Activated CD4-positive, CD25-positive, alpha-beta regulatory T cell (primary cell): ENCODE data around the gene CMC1.
A peak's percentile ranks its signal among the peaks of the same experiment; 100 is the strongest.
"Not testable (repeated sequence)": the region's sequence is repeated elsewhere in the genome, so short reads cannot be mapped to it uniquely, and the experiment has no call there.

Experiments
- DNase-seq, 4 experiments: peaks; one replicate each; lab custom pipeline; 2025; lab: John Stamatoyannopoulos, UW

Gene CMC1

GRCh38 chr3:28241221-28242160, at the start of gene CMC1:
CMC1 (plus strand) TSS chr3:28241619; CDS start chr3:28241794, 175 bp downstream.
- DNase-seq = peak; percentile 60 to 88 (median 72)

GRCh38 chr3:28198161-28198560, 43.3 kb upstream of the CMC1 start:
- DNase-seq = no peak

- DNase-seq = no peak
Observed at GRCh38 chr3:28198974-28199373, 42.4 kb upstream of the CMC1 start.

- DNase-seq = not testable (repeated sequence)
Observed at GRCh38 chr3:28199643-28200042, 41.8 kb upstream of the CMC1 start.

GRCh38 chr3:28200366-28200848, 41.0 kb upstream of the CMC1 start:
- DNase-seq = not testable (repeated sequence)

GRCh38 chr3:28206479-28206878, 34.9 kb upstream of the CMC1 start:
- DNase-seq = no peak

- DNase-seq = no peak
Observed at GRCh38 chr3:28207000-28207733, 34.3 kb upstream of the CMC1 start.

GRCh38 chr3:28210968-28211713, 30.3 kb upstream of the CMC1 start:
- no peak for DNase-seq

GRCh38 chr3:28212681-28213080, 28.7 kb upstream of the CMC1 start:
- DNase-seq = no peak

GRCh38 chr3:28215407-28215806, 26.0 kb upstream of the CMC1 start:
- DNase-seq = no peak

GRCh38 chr3:28218071-28218916, 23.1 kb upstream of the CMC1 start:
- no peak for DNase-seq

GRCh38 chr3:28218917-28219198, 22.6 kb upstream of the CMC1 start:
- no peak for DNase-seq

- no peak for DNase-seq
Observed at GRCh38 chr3:28224430-28224829, 17.0 kb upstream of the CMC1 start.

GRCh38 chr3:28226020-28226419, 15.4 kb upstream of the CMC1 start:
- DNase-seq = no peak

GRCh38 chr3:28228623-28229022, 12.8 kb upstream of the CMC1 start:
- DNase-seq = no peak

GRCh38 chr3:28232659-28233058, 8.8 kb upstream of the CMC1 start:
- no peak for DNase-seq

- DNase-seq = no peak
Observed at GRCh38 chr3:28234454-28234853, 7.0 kb upstream of the CMC1 start.

- DNase-seq = no peak
Observed at GRCh38 chr3:28239108-28239507, 2.3 kb upstream of the CMC1 start.

- DNase-seq = no peak
Observed at GRCh38 chr3:28240441-28240840, 978 bp upstream of the CMC1 start.

GRCh38 chr3:28242519-28242918, 1.1 kb downstream of the CMC1 start:
- no peak for DNase-seq

GRCh38 chr3:28243424-28244106, 2.1 kb downstream of the CMC1 start:
- DNase-seq = no peak
